Bronchial epithelial cell (primary cell): ENCODE measurements around the gene KAZN. TPM values are rescaled to one million over a fixed set of nuclear protein-coding genes. Genes with fewer than 3 reads are reported as not detected.
A peak's percentile ranks its signal among the peaks of the same experiment; 100 is the strongest.

ENCODE experiments used
- DNase-seq: peaks from one replicate; pipeline ENCODE4 v3.0.0-alpha.2; 2010; ENCODE audit warnings: low read depth
- FAIRE-seq: peaks from 2 replicates; lab custom pipeline; 2011; peaks lifted over from hg19 to GRCh38; lab: Jason Lieb, UNC
- H3K27me3 ChIP-seq: 2 replicates; pipeline ENCODE4 v1.5.1; 2011; ENCODE audit warnings: low read length; ENCODE audit not compliant: control insufficient read depth, insufficient read depth
- H3K36me3 ChIP-seq: 2 replicates; pipeline ENCODE4 v1.5.1; 2011; ENCODE audit warnings: low read length; ENCODE audit not compliant: control insufficient read depth, insufficient read depth
- H3K4me3 ChIP-seq: 2 replicates; pipeline ENCODE4 v1.5.1; 2011; ENCODE audit warnings: mild to moderate bottlenecking, low read depth, low read length, control low read depth
- CTCF ChIP-seq: IDR thresholded peaks from 2 replicates; pipeline ENCODE4 v1.5.1; 2011; ENCODE audit warnings: mild to moderate bottlenecking, moderate library complexity, low read length, control low read depth, inconsistent platforms; ENCODE audit not compliant: insufficient read depth, severe bottlenecking
- total RNA-seq: library from RNA; depleted of rRNA; stranded (reverse); fragments of >200 nt; gene quantifications from 2 replicates; pipeline ENCODE4 v1.2.1, GENCODE V29; 2014

The KAZN gene
- total RNA-seq, 1 donor from 2014 or later, result 4.7 TPM

- H3K36me3 ChIP-seq, result no peaks in the 10 kb centered on the region
- no peak for FAIRE-seq
- DNase-seq, result no peak
- TF ChIP-seq CTCF, result no peak
- H3K27me3 ChIP-seq, result no peaks in the 10 kb centered on the region
- H3K4me3 ChIP-seq, result no peak overlapping the region
Observed at GRCh38 chr1:14790982-14791381, 192.5 kb downstream of the KAZN start.

- TF ChIP-seq CTCF, result no peak
- no peak for FAIRE-seq
- no peak overlapping the region for H3K4me3 ChIP-seq
- DNase-seq, result no peak
- no peaks in the 10 kb centered on the region for H3K27me3 ChIP-seq
- no peaks in the 10 kb centered on the region for H3K36me3 ChIP-seq
Observed at GRCh38 chr1:14791654-14792053, 193.2 kb downstream of the KAZN start.

- Histone ChIP-seq H3K4me3 (no peak overlapping the region), H3K27me3 (no peaks in the 10 kb centered on the region), H3K36me3 (no peaks in the 10 kb centered on the region)
- no peak for FAIRE-seq
- no peak for DNase-seq
- no peak for TF ChIP-seq CTCF
Observed at GRCh38 chr1:14794136-14794768, 195.8 kb downstream of the KAZN start.

GRCh38 chr1:14794906-14795305 is 196.4 kb downstream of the KAZN start:
- H3K27me3 ChIP-seq, result no peaks in the 10 kb centered on the region
- no peak for FAIRE-seq

GRCh38 chr1:14795589-14795988 is 197.1 kb downstream of the KAZN start:
- H3K27me3 ChIP-seq, result no peaks in the 10 kb centered on the region
- FAIRE-seq (no peak), DNase-seq (no peak)
- H3K4me3 ChIP-seq, result no peak overlapping the region
- no peaks in the 10 kb centered on the region for H3K36me3 ChIP-seq
- no peak for TF ChIP-seq CTCF

More at GRCh38 chr1:14794906-14795305, 196.4 kb downstream of the KAZN start:
- TF ChIP-seq CTCF, result no peak
- DNase-seq, result no peak
- H3K4me3 ChIP-seq, result no peak overlapping the region
- no peaks in the 10 kb centered on the region for H3K36me3 ChIP-seq

GRCh38 chr1:14800014-14800413 is 201.5 kb downstream of the KAZN start:
- Histone ChIP-seq H3K36me3 (no peaks in the 10 kb centered on the region), H3K4me3 (no peak overlapping the region), H3K27me3 (no peaks in the 10 kb centered on the region)
- DNase-seq, result no peak
- TF ChIP-seq CTCF, result no peak
- FAIRE-seq, result peak; percentile 43
